Right atrium auricular region (tissue), 2 donors: ENCODE measurements around the gene DCTN1. TPM values are rescaled to one million over a fixed set of nuclear protein-coding genes. Genes with fewer than 3 reads are reported as not detected.

Experiments
- DNase-seq: peaks from one replicate; pipeline ENCODE4 v3.0.0-alpha.2; 2019; ENCODE audit warnings: low spot score
- H3K27ac ChIP-seq, 2 donors: fragments of 200-600 bp; sonication (generic); 1 replicate in 1 of 2; 2 replicates in 1 of 2; pipeline ENCODE4 v1.5.1; 2016 to 2019
- H3K27me3 ChIP-seq, 2 donors: fragments of 200-600 bp; sonication (generic); one replicate each; pipeline versions ENCODE4 v1.5.1 to v1.6.0; 2017 to 2019
- H3K36me3 ChIP-seq: fragments of 200-600 bp; sonication (generic); one replicate; pipeline ENCODE4 v1.5.1; 2016
- H3K4me1 ChIP-seq, 2 donors: fragments of 200-600 bp; sonication (generic); one replicate each; pipeline versions ENCODE4 v1.5.1 to v1.6.0; 2017 to 2019
- H3K4me3 ChIP-seq, 2 donors: fragments of 200-600 bp; sonication (generic); 1 replicate in 1 of 2; 2 replicates in 1 of 2; pipeline ENCODE4 v1.5.1; 2017 to 2019; ENCODE audit warnings: mild to moderate bottlenecking in 1 of 2, moderate library complexity in 1 of 2
- H3K9me3 ChIP-seq, 2 donors: fragments of 200-600 bp; sonication (generic); one replicate each; pipeline ENCODE4 v1.5.1; 2019
- CTCF ChIP-seq, 2 donors: fragments of 200-600 bp; sonication (generic); IDR thresholded peaks; one replicate each; pipeline ENCODE4 v1.5.1; 2019; ENCODE audit warnings: antibody characterized with exemption in 2 of 2
- total RNA-seq, 2 donors: library from RNA; depleted of rRNA; stranded (reverse); fragments of >200 nt; gene quantifications; one replicate each; pipeline ENCODE4 v1.1.0, GENCODE V29; 2016

Gene DCTN1
- total RNA-seq, 2 donors from 2014 or later, result 86.5 to 102 TPM

GRCh38 chr2:74420006-74420405 is 39.9 kb upstream of the DCTN1 start:
- DNase-seq, result no peak
- H3K9me3 ChIP-seq, result no peaks in the 10 kb centered on the region
- no peak overlapping the region for H3K27ac ChIP-seq
- no peak for TF ChIP-seq CTCF (IDR thresholded peaks at IDR 0.05)
- no peaks in the 10 kb centered on the region for H3K36me3 ChIP-seq
- H3K27me3 ChIP-seq, result no peaks in the 10 kb centered on the region
- H3K4me3 ChIP-seq, result no peak overlapping the region
- H3K4me1 ChIP-seq, result peaks cover 0 to 33% of the 10 kb centered on the region in 2 donors

- no peaks in the 10 kb centered on the region for H3K36me3 ChIP-seq
- no peak overlapping the region for H3K4me3 ChIP-seq
- no peaks in the 10 kb centered on the region for H3K9me3 ChIP-seq
- H3K4me1 ChIP-seq, result peaks cover 0 to 40% of the 10 kb centered on the region in 2 donors
- no peaks in the 10 kb centered on the region for H3K27me3 ChIP-seq
- H3K27ac ChIP-seq, result no peak overlapping the region
- DNase-seq, result no peak
- TF ChIP-seq CTCF (IDR thresholded peaks at IDR 0.05), result no peak
Measured at GRCh38 chr2:74419345-74419744, 39.2 kb upstream of the DCTN1 start.

GRCh38 chr2:74418312-74418711 is 38.2 kb upstream of the DCTN1 start:
- H3K4me3 ChIP-seq, result no peak overlapping the region
- no peak for TF ChIP-seq CTCF (IDR thresholded peaks at IDR 0.05)
- H3K36me3 ChIP-seq, result no peaks in the 10 kb centered on the region
- H3K27ac ChIP-seq, result no peak overlapping the region
- no peaks in the 10 kb centered on the region for H3K27me3 ChIP-seq
- no peaks in the 10 kb centered on the region for H3K9me3 ChIP-seq
- no peak for DNase-seq
- peaks cover 0 to 44% of the 10 kb centered on the region in 2 donors for H3K4me1 ChIP-seq

- H3K27me3 ChIP-seq, result no peaks in the 10 kb centered on the region
- no peaks in the 10 kb centered on the region for H3K36me3 ChIP-seq
- DNase-seq, result no peak
- no peak overlapping the region for H3K4me3 ChIP-seq
- no peak overlapping the region for H3K27ac ChIP-seq
- peaks cover 0 to 44% of the 10 kb centered on the region in 2 donors for H3K4me1 ChIP-seq
- TF ChIP-seq CTCF (IDR thresholded peaks at IDR 0.05), result no peak
- no peaks in the 10 kb centered on the region for H3K9me3 ChIP-seq
Measured at GRCh38 chr2:74417763-74418162, 37.7 kb upstream of the DCTN1 start.

GRCh38 chr2:74417197-74417596 is 37.1 kb upstream of the DCTN1 start:
- Histone ChIP-seq H3K4me3 (no peak overlapping the region), H3K27me3 (no peaks in the 10 kb centered on the region), H3K36me3 (no peaks in the 10 kb centered on the region), H3K4me1 (peaks cover 0 to 42% of the 10 kb centered on the region in 2 donors), H3K27ac (no peak overlapping the region), H3K9me3 (no peaks in the 10 kb centered on the region)
- no peak for TF ChIP-seq CTCF (IDR thresholded peaks at IDR 0.05)
- no peak for DNase-seq

- no peaks in the 10 kb centered on the region for H3K36me3 ChIP-seq
- peaks cover 0 to 39% of the 10 kb centered on the region in 2 donors for H3K4me1 ChIP-seq
- no peaks in the 10 kb centered on the region for H3K9me3 ChIP-seq
- H3K27ac ChIP-seq, result no peak overlapping the region
- no peak overlapping the region for H3K4me3 ChIP-seq
- TF ChIP-seq CTCF (IDR thresholded peaks at IDR 0.05), result no peak
- no peaks in the 10 kb centered on the region for H3K27me3 ChIP-seq
- DNase-seq, result no peak
Measured at GRCh38 chr2:74416778-74417177, 36.7 kb upstream of the DCTN1 start.
